MCF 10A (cell line): ENCODE data around the gene DMRTA2. TPM values are rescaled to one million over a fixed set of nuclear protein-coding genes. Genes with fewer than 3 reads are reported as not detected.

Experiments used
- BruUV-seq: library from RNA; stranded (reverse); fragments of 400-500 nt; replicated peaks from 2 replicates; lab custom pipeline; 2021; lab: Mats Ljungman, UMichigan
- CTCF ChIA-PET: fragments of 300-600 bp; sonication (Branson Sonifier 250); formaldehyde crosslinking; extraction: SDS; loops from one replicate; lab custom pipeline; 2021; ENCODE audit warnings: antibody characterized with exemption, inconsistent platforms; lab: Yijun Ruan, JAX
- POLR2A ChIA-PET: fragments of 300-600, 350-650 bp; sonication (Branson Sonifier 250); formaldehyde crosslinking; extraction: SDS; loops from one replicate; lab custom pipeline; 2020; ENCODE audit warnings: antibody characterized with exemption, inconsistent platforms; lab: Yijun Ruan, JAX
- DNase-seq: peaks from one replicate; pipeline ENCODE4 v3.0.0-alpha.2; 2018; ENCODE audit not compliant: unreplicated experiment
- H3K27ac Mint-ChIP-seq: one replicate; pipeline ENCODE4 v1.8.0; 2022; ENCODE audit warnings: mild to moderate bottlenecking, low read depth, mixed read lengths; ENCODE audit not compliant: unreplicated experiment
- H3K27me3 Mint-ChIP-seq: one replicate; pipeline ENCODE4 v1.8.0; 2022; ENCODE audit warnings: mixed read lengths; ENCODE audit not compliant: insufficient read depth, unreplicated experiment
- H3K36me3 Mint-ChIP-seq: one replicate; pipeline ENCODE4 v1.8.0; 2022; ENCODE audit warnings: mild to moderate bottlenecking, moderate library complexity, mixed read lengths; ENCODE audit not compliant: insufficient read depth, unreplicated experiment
- H3K4me1 Mint-ChIP-seq: one replicate; pipeline ENCODE4 v1.8.0; 2022; ENCODE audit warnings: mixed read lengths; ENCODE audit not compliant: insufficient read depth, unreplicated experiment
- H3K4me3 Mint-ChIP-seq: one replicate; pipeline ENCODE4 v1.8.0; 2022; ENCODE audit warnings: mild to moderate bottlenecking, moderate library complexity, mixed read lengths; ENCODE audit not compliant: unreplicated experiment
- H3K9me3 Mint-ChIP-seq: one replicate; pipeline ENCODE4 v1.8.0; 2022; ENCODE audit warnings: mixed read lengths; ENCODE audit not compliant: unreplicated experiment
- intact Hi-C: fragments of 100-400 bp; cut with micrococcal nuclease; formaldehyde crosslinking; loops from 2 replicates; pipeline ENCODE4 v1.14.1; 2022
- total RNA-seq: library from RNA; stranded (reverse); gene quantifications from 2 replicates; pipeline ENCODE4 v1.2.3, GENCODE V29; 2022
- TF ChIP-seq, protein P1 (sequence below): fragments of 200-600 bp; IDR thresholded peaks from one replicate; pipeline ENCODE4 v1.8.0; 2022; ENCODE audit warnings: antibody characterized with exemption, mild to moderate bottlenecking; ENCODE audit not compliant: unreplicated experiment

DMRTA2 gene
- total RNA-seq, 1 experiment from 2014 or later, result not detected

DNA sequence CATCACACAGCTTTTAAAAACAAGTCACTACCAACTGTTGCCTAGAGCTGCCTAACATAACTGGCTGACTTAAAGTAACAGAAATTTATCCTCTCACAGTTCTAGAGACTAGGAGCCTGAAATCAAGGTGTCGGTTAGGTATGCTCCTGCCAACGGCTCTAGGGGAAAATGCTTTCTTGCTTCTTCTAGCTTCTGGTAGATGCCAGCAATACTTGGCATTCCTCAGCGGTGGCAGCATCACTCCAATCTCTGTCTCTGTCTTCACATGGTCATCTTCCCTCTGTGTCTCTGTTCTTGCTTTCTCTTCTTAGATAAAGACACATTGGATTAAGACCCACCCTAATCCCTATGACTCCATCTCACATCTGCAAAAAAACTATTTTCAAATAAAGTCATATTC, 51.5 kb downstream of the DMRTA2 start:
- no TSS peak for BruUV-seq
- H3K4me3 Mint-ChIP-seq, result no peak overlapping the region
- POLR2A ChIA-PET, result interaction anchor here (1.4 kb wide), 1 partner anchor 231 kb away, joined by 4 read pairs; no protein-coding TSS in a partner anchor
- peaks cover 40% of the 10 kb centered on the region for H3K27me3 Mint-ChIP-seq
- H3K9me3 Mint-ChIP-seq, result peaks cover 8% of the 10 kb centered on the region
- DNase-seq, result no peak
- CTCF ChIA-PET, result interaction anchor here (0.6 to 2.2 kb wide), 4 partner anchors 24 to 364 kb away, joined by 3 to 14 read pairs (median 6); no protein-coding TSS in a partner anchor
- intact Hi-C loops, result no loop called here
- TF ChIP-seq, protein P1, sequence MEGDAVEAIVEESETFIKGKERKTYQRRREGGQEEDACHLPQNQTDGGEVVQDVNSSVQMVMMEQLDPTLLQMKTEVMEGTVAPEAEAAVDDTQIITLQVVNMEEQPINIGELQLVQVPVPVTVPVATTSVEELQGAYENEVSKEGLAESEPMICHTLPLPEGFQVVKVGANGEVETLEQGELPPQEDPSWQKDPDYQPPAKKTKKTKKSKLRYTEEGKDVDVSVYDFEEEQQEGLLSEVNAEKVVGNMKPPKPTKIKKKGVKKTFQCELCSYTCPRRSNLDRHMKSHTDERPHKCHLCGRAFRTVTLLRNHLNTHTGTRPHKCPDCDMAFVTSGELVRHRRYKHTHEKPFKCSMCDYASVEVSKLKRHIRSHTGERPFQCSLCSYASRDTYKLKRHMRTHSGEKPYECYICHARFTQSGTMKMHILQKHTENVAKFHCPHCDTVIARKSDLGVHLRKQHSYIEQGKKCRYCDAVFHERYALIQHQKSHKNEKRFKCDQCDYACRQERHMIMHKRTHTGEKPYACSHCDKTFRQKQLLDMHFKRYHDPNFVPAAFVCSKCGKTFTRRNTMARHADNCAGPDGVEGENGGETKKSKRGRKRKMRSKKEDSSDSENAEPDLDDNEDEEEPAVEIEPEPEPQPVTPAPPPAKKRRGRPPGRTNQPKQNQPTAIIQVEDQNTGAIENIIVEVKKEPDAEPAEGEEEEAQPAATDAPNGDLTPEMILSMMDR, result no peak
- no peaks in the 10 kb centered on the region for H3K36me3 Mint-ChIP-seq
- no peaks in the 10 kb centered on the region for H3K4me1 Mint-ChIP-seq
- H3K27ac Mint-ChIP-seq, result no peak overlapping the region

DNA sequence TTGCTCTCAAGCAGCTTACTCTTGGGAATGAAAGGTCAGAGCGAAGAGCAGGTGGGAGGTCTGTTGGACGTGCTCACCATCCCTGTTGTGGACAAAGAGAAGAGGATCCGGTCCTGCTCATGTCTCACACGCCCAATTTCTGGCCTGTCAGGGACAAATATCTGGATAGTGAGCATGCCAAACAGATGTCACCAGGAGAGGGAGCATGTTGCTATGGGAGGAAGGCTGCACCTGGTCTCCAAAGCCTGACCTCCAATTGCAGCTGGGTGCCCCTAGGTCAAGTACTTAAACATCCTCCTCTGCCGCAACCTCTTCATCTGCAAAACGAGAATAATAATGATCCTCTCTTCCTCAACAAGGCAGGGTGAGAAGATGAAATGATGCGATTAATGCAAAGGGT, 53.4 kb downstream of the DMRTA2 start:
- CTCF ChIA-PET, result interaction anchor here (1.2 to 5.1 kb wide), 9 partner anchors 9 to 365 kb away, joined by 3 to 48 read pairs (median 8); no protein-coding TSS in a partner anchor
- peak; percentile 15 for DNase-seq
- no peaks in the 10 kb centered on the region for H3K9me3 Mint-ChIP-seq
- H3K27ac Mint-ChIP-seq, result no peak overlapping the region
- H3K27me3 Mint-ChIP-seq, result peaks cover 59% of the 10 kb centered on the region
- no TSS peak for BruUV-seq
- intact Hi-C loops, result loop anchor here (2.0 to 10.0 kb wide), 2 partner anchors 819 to 925 kb away; no protein-coding TSS in a partner anchor
- H3K4me1 Mint-ChIP-seq, result no peaks in the 10 kb centered on the region
- POLR2A ChIA-PET, result no interaction called here
- no peak overlapping the region for H3K4me3 Mint-ChIP-seq
- TF ChIP-seq, protein P1, result no peak
- H3K36me3 Mint-ChIP-seq, result no peaks in the 10 kb centered on the region

DNA sequence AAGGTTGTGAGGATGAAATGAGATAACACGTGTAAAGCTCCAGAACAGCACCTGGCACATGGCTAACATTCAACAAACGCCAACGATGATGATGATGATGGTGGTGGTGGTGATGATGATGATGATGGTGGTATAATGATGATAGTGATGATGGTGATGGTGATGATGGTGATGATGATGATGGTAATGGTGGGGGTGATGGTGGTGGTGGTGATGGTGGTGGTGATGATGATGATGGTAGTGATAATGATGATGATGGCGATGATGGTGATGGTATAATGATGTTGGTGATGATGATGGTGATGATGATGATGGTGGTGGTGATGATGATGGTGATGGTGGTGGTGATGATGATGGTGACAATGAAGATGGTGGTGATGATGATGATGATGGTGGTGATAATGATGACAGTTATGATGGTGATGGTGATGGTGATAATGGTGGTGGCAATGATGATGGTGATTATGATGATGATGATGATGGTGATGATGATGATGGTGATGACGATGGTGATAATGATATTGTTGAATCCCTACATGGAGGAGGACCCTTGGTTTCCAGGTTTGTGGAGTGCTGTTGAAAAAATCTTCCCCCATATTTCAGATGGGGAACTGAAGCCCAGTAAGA, 54.1 kb downstream of the DMRTA2 start:
- Mint-ChIP-seq H3K4me3 (no peak overlapping the region), H3K9me3 (no peaks in the 10 kb centered on the region), H3K4me1 (no peaks in the 10 kb centered on the region), H3K27ac (no peak overlapping the region), H3K27me3 (peaks cover 64% of the 10 kb centered on the region), H3K36me3 (no peaks in the 10 kb centered on the region)
- DNase-seq, result no peak
- ChIA-PET CTCF (interaction anchor here (0.6 to 5.1 kb wide), 30 partner anchors 9 to 821 kb away, joined by 3 to 48 read pairs (median 4); no protein-coding TSS in a partner anchor), POLR2A (no interaction called here)
- no TSS peak for BruUV-seq
- TF ChIP-seq, protein P1, result no peak
- intact Hi-C loops, result loop anchor here (2.0 to 10.0 kb wide), 2 partner anchors 820 to 926 kb away; no protein-coding TSS in a partner anchor

DNA sequence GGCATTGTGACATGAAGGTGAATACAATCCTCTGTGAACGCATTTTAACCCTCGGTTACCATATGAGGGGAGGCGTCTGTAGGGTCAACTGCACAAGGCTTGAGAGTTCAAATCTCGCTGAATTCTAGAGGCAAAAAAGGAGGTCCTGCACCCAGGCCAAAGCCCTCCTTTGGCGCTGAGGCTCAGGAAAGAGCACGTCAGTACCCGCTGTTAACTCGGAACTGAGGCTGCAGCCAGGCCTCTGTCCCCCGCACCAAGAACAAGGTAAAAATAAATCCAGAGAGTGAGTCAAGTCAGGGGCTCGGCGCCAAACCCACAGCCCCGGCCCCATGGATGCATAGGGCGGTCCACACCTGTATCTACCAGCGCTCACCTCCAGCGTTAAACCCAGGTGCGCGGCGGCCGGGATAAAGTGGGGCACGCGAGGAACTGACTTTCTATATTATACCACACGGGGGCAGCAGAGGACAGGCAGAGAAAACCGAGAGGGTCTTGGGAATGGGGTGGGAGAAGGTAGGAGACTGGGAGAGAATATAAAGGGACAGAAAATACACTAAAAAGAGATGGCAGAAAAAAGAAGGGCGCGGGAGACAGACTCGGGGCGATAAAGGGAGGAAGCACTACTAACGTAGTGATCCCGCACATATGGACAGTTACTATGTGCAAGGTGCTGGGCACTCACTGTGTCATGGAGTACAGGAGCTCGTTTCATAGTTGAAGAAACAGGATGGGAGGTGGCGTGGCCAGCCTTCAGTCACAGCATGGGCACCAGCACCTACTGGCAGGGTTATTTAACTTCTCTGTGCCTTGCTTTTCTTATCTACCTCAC, 54.9 kb downstream of the DMRTA2 start:
- CTCF ChIA-PET, result interaction anchor here (0.6 to 5.1 kb wide), 44 partner anchors 8 to 840 kb away, joined by 3 to 48 read pairs (median 4); no protein-coding TSS in a partner anchor
- Mint-ChIP-seq H3K36me3 (no peaks in the 10 kb centered on the region), H3K4me1 (no peaks in the 10 kb centered on the region), H3K27ac (no peak overlapping the region), H3K4me3 (no peak overlapping the region), H3K9me3 (no peaks in the 10 kb centered on the region), H3K27me3 (peaks cover 64% of the 10 kb centered on the region)
- peak; percentile 52 for DNase-seq
- POLR2A ChIA-PET, result no interaction called here
- intact Hi-C loops, result loop anchor here (1.0 to 10.0 kb wide), 5 partner anchors 237 to 926 kb away; no protein-coding TSS in a partner anchor
- no TSS peak for BruUV-seq
- TF ChIP-seq, protein P1, result peak; percentile 97
